IPS DF 6.9 (cell line): ENCODE results near the gene DARS1.

Experiments
- DNase-seq: peaks from one replicate; pipeline ENCODE4 v3.0.0-alpha.2; 2013; ENCODE audit warnings: low read depth, low spot score
- H3K27ac ChIP-seq: one replicate; pipeline ENCODE4 v1.5.1; 2013; ENCODE audit warnings: low read length, control low read depth
- H3K27me3 ChIP-seq: 2 replicates; pipeline ENCODE4 v1.6.1; 2013; ENCODE audit warnings: mild to moderate bottlenecking, low read length; ENCODE audit not compliant: control insufficient read depth, insufficient read depth
- H3K36me3 ChIP-seq: 2 replicates; pipeline ENCODE4 v1.6.1; 2013; ENCODE audit warnings: low read length; ENCODE audit not compliant: control insufficient read depth, insufficient read depth
- H3K4me1 ChIP-seq: 2 replicates; pipeline ENCODE4 v1.6.1; 2013; ENCODE audit warnings: low read length; ENCODE audit not compliant: control insufficient read depth, insufficient read depth
- H3K4me3 ChIP-seq: 2 replicates; pipeline ENCODE4 v1.5.1; 2013; ENCODE audit warnings: mild to moderate bottlenecking, low read length
- H3K9me3 ChIP-seq: 2 replicates; pipeline ENCODE4 v1.6.1; 2013; ENCODE audit warnings: low read length, inconsistent platforms; ENCODE audit not compliant: control insufficient read depth, insufficient read depth
- WGBS: extraction: QIAGEN DNeasy Blood & Tissue Kit; methylation state at CpG from one replicate; pipeline ENCODE4 v1.1.7; 2013; ENCODE audit warnings: mixed read lengths, missing lambda C conversion rate; ENCODE audit not compliant: insufficient read length, insufficient coverage; 5-methylcytosine and 5-hydroxymethylcytosine counted together

The DARS1 gene

DNA sequence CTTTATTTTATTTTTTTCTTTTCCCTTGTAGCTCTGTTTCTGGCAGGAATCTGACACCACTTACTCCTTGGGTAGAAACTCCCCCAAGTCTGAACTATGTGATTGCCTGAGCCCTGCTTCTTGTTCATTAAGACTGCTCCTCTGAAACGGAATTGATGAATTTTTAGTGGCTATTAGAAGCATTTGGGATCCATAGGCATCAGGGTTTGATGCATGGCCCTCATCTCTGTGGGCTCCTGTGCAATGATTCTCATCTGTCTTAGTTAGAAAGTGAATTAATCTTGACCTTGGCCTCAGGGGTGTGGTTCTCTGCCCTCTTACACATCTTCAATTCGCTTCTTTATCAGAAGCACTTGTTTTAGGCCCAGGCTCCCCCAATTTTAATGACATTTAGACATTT is 31.0 kb upstream of the DARS1 start:
- Histone ChIP-seq H3K4me3 (no peak overlapping the region), H3K4me1 (no peaks in the 10 kb centered on the region), H3K9me3 (no peaks in the 10 kb centered on the region), H3K27me3 (no peaks in the 10 kb centered on the region), H3K36me3 (no peaks in the 10 kb centered on the region), H3K27ac (no peak overlapping the region)
- DNase-seq: no peak
- no CpG with 5 or more reads among the region's 2 CpGs for WGBS

DNA sequence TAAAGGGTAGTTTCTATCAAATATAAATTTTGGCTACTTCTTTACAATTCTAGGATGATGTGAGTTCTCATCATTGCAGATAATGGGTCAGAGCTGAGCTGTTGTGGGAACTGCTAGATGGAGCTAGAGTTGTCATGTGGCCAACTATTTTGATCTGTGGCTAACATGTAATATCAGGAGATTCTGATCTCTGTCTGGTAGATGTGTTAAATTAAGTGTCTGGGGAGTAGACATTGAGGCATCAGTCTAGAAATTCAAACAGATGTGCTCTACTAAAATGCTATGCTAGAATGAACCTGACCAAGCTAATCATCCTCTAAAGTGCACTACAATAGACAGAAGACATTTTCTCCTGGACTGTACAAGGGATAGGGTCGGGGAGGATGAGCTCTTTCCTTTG is 30.3 kb upstream of the DARS1 start:
- Histone ChIP-seq H3K4me1 (no peaks in the 10 kb centered on the region), H3K9me3 (no peaks in the 10 kb centered on the region), H3K27me3 (no peaks in the 10 kb centered on the region), H3K36me3 (no peaks in the 10 kb centered on the region), H3K27ac (no peak overlapping the region), H3K4me3 (no peak overlapping the region)
- DNase-seq: no peak
- no CpG with 5 or more reads among the region's 1 CpG for WGBS

DNA sequence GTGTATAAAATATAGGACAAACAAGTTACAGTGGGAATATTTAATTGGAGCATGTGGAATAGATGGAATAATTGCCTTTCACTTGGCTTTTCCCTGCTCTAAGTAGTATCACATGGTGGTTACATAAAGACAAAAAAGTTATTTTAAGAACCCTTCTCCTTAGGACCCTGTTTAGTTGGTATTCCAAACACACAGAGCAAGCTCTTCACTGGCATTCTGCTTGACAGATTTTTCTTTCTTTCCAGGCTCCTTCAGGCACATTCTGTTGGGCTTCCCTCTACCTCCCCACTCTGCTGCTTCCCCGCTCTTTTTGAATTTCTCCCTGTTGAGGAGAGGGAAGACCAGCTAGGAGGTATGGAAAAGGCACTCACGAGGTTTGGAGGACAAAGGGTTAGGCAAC is 29.0 kb upstream of the DARS1 start:
- Histone ChIP-seq H3K9me3 (no peaks in the 10 kb centered on the region), H3K4me3 (no peak overlapping the region), H3K36me3 (no peaks in the 10 kb centered on the region), H3K27ac (no peak overlapping the region), H3K27me3 (no peaks in the 10 kb centered on the region), H3K4me1 (no peaks in the 10 kb centered on the region)
- no CpG with 5 or more reads among the region's 2 CpGs for WGBS
- DNase-seq: no peak

DNA sequence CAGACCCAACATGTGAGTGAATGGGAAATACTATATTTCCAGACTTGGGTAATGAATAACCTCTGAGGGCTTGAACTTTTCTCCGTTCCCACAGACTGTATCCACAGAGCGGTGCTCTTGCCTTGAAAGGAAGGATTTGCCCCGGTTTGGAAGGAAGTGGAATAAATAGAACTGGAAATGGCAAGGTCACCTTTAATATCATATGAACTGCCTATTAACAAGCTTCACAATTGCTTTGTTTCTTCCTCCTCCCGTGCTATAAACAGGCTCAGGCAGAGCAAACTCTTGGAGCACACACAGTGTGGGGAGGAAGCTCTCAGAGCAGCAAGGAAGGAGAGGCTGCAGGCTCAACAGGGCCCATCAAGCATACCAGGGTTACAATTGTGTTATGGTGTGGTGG is 28.5 kb upstream of the DARS1 start:
- no peak for DNase-seq
- no peaks in the 10 kb centered on the region for H3K4me1 ChIP-seq
- no peaks in the 10 kb centered on the region for H3K27me3 ChIP-seq
- no peaks in the 10 kb centered on the region for H3K9me3 ChIP-seq
- no CpG with 5 or more reads among the region's 4 CpGs for WGBS
- H3K4me3 ChIP-seq: no peak overlapping the region
- no peak overlapping the region for H3K27ac ChIP-seq
- no peaks in the 10 kb centered on the region for H3K36me3 ChIP-seq

DNA sequence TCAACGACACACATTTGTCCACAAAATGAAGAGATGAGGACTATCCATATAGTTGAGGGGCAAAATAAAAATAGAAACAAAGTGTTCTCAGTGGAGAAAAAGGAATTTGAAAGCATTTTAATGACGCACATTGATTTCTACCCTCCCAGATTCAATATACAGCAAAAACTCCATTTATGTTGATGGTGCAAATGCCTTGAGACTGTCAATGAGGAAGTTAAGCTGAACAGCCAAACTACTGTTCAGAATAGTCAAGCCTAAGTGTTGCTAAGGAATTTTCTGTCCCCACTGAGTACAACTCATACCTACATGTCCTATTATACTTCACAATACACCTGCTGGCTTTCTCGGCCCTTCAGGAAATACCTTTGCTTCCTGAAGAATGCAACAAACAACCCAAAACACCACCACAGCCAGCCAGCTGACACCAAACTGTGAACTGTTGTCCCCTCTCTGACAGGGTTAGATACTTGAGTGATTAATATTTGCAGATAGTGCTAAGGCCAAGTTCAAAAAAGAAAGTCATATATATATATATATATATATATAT is 27.8 kb upstream of the DARS1 start:
- Histone ChIP-seq H3K9me3 (no peaks in the 10 kb centered on the region), H3K4me3 (no peak overlapping the region), H3K27ac (no peak overlapping the region), H3K36me3 (no peaks in the 10 kb centered on the region), H3K4me1 (no peaks in the 10 kb centered on the region), H3K27me3 (no peaks in the 10 kb centered on the region)
- no CpG with 5 or more reads among the region's 3 CpGs for WGBS
- no peak for DNase-seq

DNA sequence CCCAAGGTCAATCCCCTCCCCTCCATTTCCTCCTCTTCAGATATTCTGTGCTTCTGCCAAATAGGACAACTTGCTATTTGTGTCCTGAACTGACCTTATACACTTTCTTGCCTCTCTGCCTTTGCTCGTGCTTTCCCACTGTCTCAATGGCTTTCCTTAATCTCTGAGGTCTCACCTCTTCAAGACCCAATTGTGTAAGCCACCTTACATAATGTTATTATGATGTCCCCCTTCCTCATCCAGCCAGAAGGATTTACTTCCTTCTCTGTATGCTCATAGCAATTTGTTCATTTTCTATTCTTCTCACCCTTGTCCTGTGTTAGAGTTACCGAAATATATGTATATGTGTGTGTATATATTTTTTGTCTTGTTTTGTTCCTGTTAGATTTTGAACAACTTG is 26.9 kb upstream of the DARS1 start:
- WGBS: no CpG with 5 or more reads among the region's 2 CpGs

DNA sequence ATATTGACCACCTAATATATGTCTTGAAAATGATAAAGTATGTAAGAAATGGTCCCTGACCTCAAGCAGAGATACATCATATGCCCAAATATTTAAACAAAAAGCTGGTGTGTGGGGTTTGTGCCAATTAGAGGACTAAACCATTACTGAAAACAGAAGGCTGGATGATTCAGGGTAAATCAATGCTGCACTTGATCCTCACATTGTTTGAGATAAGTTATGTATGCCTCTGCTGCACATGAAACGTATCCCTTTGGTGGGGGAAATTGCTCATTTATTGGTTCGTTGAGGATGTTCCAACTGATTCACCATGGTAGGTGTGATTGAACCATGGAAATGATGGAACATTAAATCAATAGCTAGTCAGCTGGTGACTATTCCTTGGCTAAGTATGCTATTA is 24.7 kb upstream of the DARS1 start:
- no peaks in the 10 kb centered on the region for H3K36me3 ChIP-seq
- no CpG with 5 or more reads among the region's 2 CpGs for WGBS
- no peak overlapping the region for H3K4me3 ChIP-seq
- no peaks in the 10 kb centered on the region for H3K4me1 ChIP-seq
- H3K9me3 ChIP-seq: no peaks in the 10 kb centered on the region
- no peak for DNase-seq
- no peak overlapping the region for H3K27ac ChIP-seq
- H3K27me3 ChIP-seq: no peaks in the 10 kb centered on the region

More for the DNA sequence above, 26.9 kb upstream of the DARS1 start:
- no peaks in the 10 kb centered on the region for H3K27me3 ChIP-seq
- DNase-seq: no peak
- no peaks in the 10 kb centered on the region for H3K9me3 ChIP-seq
- H3K4me3 ChIP-seq: no peak overlapping the region
- H3K36me3 ChIP-seq: no peaks in the 10 kb centered on the region
- no peak overlapping the region for H3K27ac ChIP-seq
- no peaks in the 10 kb centered on the region for H3K4me1 ChIP-seq

DNA sequence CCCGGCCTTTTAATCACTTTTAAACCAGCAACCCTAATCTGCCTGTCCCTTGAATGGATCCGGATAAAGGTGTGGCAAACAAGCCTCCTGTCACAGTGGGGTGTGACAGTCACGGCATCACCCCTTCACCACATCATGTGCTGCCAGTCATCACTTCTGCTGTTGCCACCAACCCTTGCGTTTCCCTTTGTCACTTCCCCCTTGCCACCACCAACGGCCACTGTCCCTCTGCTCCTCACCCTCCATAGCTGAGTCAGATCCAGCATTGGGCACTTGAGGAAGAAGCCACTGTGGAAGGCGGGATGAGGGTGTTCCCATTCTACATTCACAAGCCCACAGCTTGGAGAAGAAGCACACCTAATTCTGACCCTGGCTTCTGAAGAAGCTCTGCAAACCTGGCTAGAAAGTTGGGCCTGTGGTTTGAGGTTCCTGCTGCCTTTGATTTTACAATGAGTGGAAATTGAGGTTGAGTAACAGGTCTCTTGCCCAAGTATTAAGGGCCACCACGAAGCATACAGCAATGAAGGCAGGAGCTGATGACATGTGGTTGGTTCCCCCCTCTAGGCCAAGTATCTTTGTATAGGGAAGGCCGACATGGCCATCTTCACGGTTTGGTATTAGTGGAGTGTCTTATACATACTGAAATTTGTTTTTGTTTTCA is 22.9 kb upstream of the DARS1 start:
- no peaks in the 10 kb centered on the region for H3K4me1 ChIP-seq
- no CpG with 5 or more reads among the region's 9 CpGs for WGBS

DNA sequence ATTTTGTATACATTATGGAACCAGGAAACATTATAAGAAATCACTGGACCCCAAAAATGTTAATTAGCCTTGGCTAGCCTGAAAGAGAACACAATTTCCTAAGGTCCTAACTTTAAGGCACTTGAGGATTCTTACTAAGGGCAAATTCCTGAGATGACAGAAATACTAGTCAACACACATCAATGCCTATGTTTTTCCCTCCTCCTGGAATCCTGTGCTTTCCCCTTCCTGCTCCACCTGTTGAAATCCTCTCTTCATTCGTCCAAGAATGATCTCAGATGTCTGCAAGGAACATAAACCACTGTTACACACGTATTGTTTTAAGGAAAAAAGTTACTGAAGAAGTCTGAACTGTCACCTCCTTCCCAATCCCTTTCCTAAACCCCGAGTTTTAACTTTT is 21.2 kb upstream of the DARS1 start:
- Histone ChIP-seq H3K4me3 (no peak overlapping the region), H3K9me3 (no peaks in the 10 kb centered on the region), H3K4me1 (no peaks in the 10 kb centered on the region), H3K36me3 (no peaks in the 10 kb centered on the region), H3K27ac (no peak overlapping the region), H3K27me3 (no peaks in the 10 kb centered on the region)
- WGBS: no CpG with 5 or more reads among the region's 3 CpGs
- DNase-seq: no peak

More for the DNA sequence above, 22.9 kb upstream of the DARS1 start:
- Histone ChIP-seq H3K4me3 (no peak overlapping the region), H3K9me3 (no peaks in the 10 kb centered on the region), H3K36me3 (no peaks in the 10 kb centered on the region), H3K27ac (no peak overlapping the region), H3K27me3 (no peaks in the 10 kb centered on the region)
- DNase-seq: no peak

DNA sequence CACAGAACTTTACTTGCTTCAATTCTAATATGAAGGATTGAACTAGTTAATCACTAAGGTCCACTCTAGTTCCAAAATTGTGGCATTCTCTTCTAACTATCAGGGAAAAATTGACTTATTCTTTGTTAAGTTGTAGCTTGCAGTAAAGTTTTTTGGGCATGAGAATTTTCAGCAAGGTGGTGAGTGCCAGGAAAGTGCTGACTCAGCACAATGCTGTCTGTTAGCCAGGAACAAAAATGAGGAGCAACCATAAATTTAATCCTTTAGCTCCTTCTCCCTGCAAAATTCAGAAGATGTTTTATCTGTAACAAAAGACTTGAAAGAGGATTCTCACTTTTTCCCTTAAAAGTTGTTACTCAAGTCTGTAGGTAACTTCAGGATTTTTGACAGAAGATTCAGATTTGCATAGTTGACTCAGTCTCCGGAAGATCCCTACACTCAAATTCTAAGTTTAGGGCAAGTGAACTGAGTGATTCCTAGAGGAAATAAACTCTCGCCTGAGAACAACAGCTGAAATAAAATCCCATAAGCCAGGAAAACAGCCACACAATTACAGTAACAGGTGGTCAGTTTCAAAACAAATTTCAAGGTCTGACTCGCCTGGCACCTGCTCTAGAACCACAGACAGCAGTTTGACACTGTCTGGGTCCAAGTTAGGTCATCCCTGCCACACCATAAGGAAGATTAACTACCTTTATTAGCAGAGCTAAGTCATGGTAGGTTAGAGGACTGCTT is 20.2 kb upstream of the DARS1 start:
- Histone ChIP-seq H3K9me3 (no peaks in the 10 kb centered on the region), H3K27ac (no peak overlapping the region), H3K36me3 (no peaks in the 10 kb centered on the region), H3K4me3 (no peak overlapping the region), H3K4me1 (no peaks in the 10 kb centered on the region), H3K27me3 (no peaks in the 10 kb centered on the region)
- no peak for DNase-seq
- no CpG with 5 or more reads among the region's 3 CpGs for WGBS
